Hepatocyte (in vitro differentiated cells): Measurements from ENCODE around the gene RLN3. TPM values are rescaled to one million over a fixed set of nuclear protein-coding genes. Genes with fewer than 3 reads are reported as not detected.

Experiments
- DNase-seq: peaks from one replicate; pipeline ENCODE4 v3.0.0-alpha.2; 2016; ENCODE audit warnings: low spot score
- H2AFZ ChIP-seq: fragments of 200-600 bp; sonication (generic); 2 replicates; pipeline ENCODE4 v1.6.0; 2016; ENCODE audit warnings: antibody characterized with exemption, mild to moderate bottlenecking
- H3K27ac ChIP-seq: fragments of 200-600 bp; sonication (generic); 2 replicates; pipeline ENCODE4 v1.5.1; 2016; ENCODE audit warnings: mild to moderate bottlenecking
- H3K27me3 ChIP-seq: fragments of 200-600 bp; sonication (generic); 2 replicates; pipeline ENCODE4 v1.6.1; 2016
- H3K36me3 ChIP-seq: fragments of 200-600 bp; sonication (generic); replicated peaks from 2 replicates; pipeline ENCODE4 v1.5.1; 2016; ENCODE audit warnings: low read depth; ENCODE audit not compliant: insufficient read depth
- H3K4me1 ChIP-seq: fragments of 200-600 bp; sonication (generic); 2 replicates; pipeline ENCODE4 v1.5.1; 2016; ENCODE audit warnings: mild to moderate bottlenecking, moderate library complexity; ENCODE audit not compliant: insufficient read depth
- H3K4me2 ChIP-seq: fragments of 200-600 bp; sonication (generic); 2 replicates; pipeline ENCODE4 v1.6.0; 2016
- H3K4me3 ChIP-seq: fragments of 200-600 bp; sonication (generic); 2 replicates; pipeline ENCODE4 v1.5.1; 2016; ENCODE audit warnings: mild to moderate bottlenecking
- H3K79me2 ChIP-seq: fragments of 200-600 bp; sonication (generic); 2 replicates; pipeline ENCODE4 v1.6.0; 2017; ENCODE audit warnings: mild to moderate bottlenecking
- H3K9me2 ChIP-seq: fragments of 200-600 bp; sonication (generic); replicated peaks from 2 replicates; pipeline ENCODE4 v1.6.0; 2017; ENCODE audit warnings: mild to moderate bottlenecking; ENCODE audit not compliant: insufficient read depth
- H3K9me3 ChIP-seq: fragments of 200-600 bp; sonication (generic); 2 replicates; pipeline ENCODE4 v1.5.1; 2016; ENCODE audit warnings: low read depth, mild to moderate bottlenecking
- H4K20me1 ChIP-seq: fragments of 200-600 bp; sonication (generic); 2 replicates; pipeline ENCODE4 v1.6.0; 2016; ENCODE audit warnings: mild to moderate bottlenecking; ENCODE audit not compliant: insufficient read depth, poor library complexity, severe bottlenecking
- EZH2 ChIP-seq: fragments of 200-600 bp; sonication (generic); IDR thresholded peaks from 2 replicates; pipeline ENCODE4 v1.6.1; 2016; ENCODE audit warnings: antibody characterized with exemption, mild to moderate bottlenecking, borderline replicate concordance
- EZH2phosphoT487 ChIP-seq: fragments of 200-600 bp; sonication (generic); IDR thresholded peaks from one replicate; pipeline ENCODE4 v1.6.1; 2018; ENCODE audit warnings: antibody characterized with exemption, mild to moderate bottlenecking, low read depth, moderate library complexity; ENCODE audit not compliant: unreplicated experiment, severe bottlenecking
- WGBS: methylation state at CpG from one replicate; pipeline ENCODE4 v1.1.6; 2016; ENCODE audit warnings: low lambda C conversion rate; ENCODE audit errors: missing lambda C conversion rate; 5-methylcytosine and 5-hydroxymethylcytosine counted together
- polyA plus RNA-seq: library from polyadenylated mRNA; unstranded; fragments of >200 nt; fragmentation: Nextera tagmentation; extraction: Ambion mirVana; gene quantifications from 2 replicates; pipeline ENCODE4 v1.2.1, GENCODE V29; 2016
- total RNA-seq: library from RNA; depleted of rRNA; stranded (reverse); fragments of >200 nt; gene quantifications from 2 replicates; pipeline ENCODE4 v1.2.3, GENCODE V29; 2014
- TF ChIP-seq, protein P1 (sequence below): fragments of 200-600 bp; sonication (generic); IDR thresholded peaks from 2 replicates; pipeline ENCODE4 v1.5.1; 2016; ENCODE audit warnings: antibody characterized with exemption, mild to moderate bottlenecking; ENCODE audit not compliant: poor library complexity

RLN3 gene
- total and polyA plus RNA-seq, 2 experiments from 2014 or later, result not detected

- Histone ChIP-seq H3K36me3 (no peaks in the 10 kb centered on the region), H4K20me1 (no peaks in the 10 kb centered on the region), H3K27ac (no peak overlapping the region), H3K4me1 (no peaks in the 10 kb centered on the region), H3K4me2 (no peak overlapping the region), H3K27me3 (no peaks in the 10 kb centered on the region), H3K79me2 (peaks cover 10% of the 10 kb centered on the region), H3K4me3 (no peak overlapping the region), H3K9me3 (no peaks in the 10 kb centered on the region), H3K9me2 (no peaks in the 10 kb centered on the region), H2AFZ (no peak overlapping the region)
- 97% methylated on average over 7 of the region's 7 CpGs for WGBS
- no peak for DNase-seq
- no peak for TF ChIP-seq EZH2
Measured at GRCh38 chr19:13992025-13992424, 35.9 kb upstream of the RLN3 start.

GRCh38 chr19:13993590-13994300 is 34.2 kb upstream of the RLN3 start:
- H3K4me2 ChIP-seq, result no peak overlapping the region
- WGBS, result 90% methylated on average over 8 of the region's 22 CpGs
- no peak overlapping the region for H2AFZ ChIP-seq
- peaks cover 22% of the 10 kb centered on the region for H3K79me2 ChIP-seq
- no peaks in the 10 kb centered on the region for H3K9me3 ChIP-seq
- no peaks in the 10 kb centered on the region for H3K27me3 ChIP-seq
- H3K4me1 ChIP-seq, result no peaks in the 10 kb centered on the region
- no peaks in the 10 kb centered on the region for H3K36me3 ChIP-seq
- H4K20me1 ChIP-seq, result no peaks in the 10 kb centered on the region
- no peaks in the 10 kb centered on the region for H3K9me2 ChIP-seq
- no peak for TF ChIP-seq EZH2
- TF ChIP-seq, protein P1, sequence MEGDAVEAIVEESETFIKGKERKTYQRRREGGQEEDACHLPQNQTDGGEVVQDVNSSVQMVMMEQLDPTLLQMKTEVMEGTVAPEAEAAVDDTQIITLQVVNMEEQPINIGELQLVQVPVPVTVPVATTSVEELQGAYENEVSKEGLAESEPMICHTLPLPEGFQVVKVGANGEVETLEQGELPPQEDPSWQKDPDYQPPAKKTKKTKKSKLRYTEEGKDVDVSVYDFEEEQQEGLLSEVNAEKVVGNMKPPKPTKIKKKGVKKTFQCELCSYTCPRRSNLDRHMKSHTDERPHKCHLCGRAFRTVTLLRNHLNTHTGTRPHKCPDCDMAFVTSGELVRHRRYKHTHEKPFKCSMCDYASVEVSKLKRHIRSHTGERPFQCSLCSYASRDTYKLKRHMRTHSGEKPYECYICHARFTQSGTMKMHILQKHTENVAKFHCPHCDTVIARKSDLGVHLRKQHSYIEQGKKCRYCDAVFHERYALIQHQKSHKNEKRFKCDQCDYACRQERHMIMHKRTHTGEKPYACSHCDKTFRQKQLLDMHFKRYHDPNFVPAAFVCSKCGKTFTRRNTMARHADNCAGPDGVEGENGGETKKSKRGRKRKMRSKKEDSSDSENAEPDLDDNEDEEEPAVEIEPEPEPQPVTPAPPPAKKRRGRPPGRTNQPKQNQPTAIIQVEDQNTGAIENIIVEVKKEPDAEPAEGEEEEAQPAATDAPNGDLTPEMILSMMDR, result no peak
- H3K27ac ChIP-seq, result no peak overlapping the region
- H3K4me3 ChIP-seq, result no peak overlapping the region
- peak; percentile 5 for DNase-seq

DNA sequence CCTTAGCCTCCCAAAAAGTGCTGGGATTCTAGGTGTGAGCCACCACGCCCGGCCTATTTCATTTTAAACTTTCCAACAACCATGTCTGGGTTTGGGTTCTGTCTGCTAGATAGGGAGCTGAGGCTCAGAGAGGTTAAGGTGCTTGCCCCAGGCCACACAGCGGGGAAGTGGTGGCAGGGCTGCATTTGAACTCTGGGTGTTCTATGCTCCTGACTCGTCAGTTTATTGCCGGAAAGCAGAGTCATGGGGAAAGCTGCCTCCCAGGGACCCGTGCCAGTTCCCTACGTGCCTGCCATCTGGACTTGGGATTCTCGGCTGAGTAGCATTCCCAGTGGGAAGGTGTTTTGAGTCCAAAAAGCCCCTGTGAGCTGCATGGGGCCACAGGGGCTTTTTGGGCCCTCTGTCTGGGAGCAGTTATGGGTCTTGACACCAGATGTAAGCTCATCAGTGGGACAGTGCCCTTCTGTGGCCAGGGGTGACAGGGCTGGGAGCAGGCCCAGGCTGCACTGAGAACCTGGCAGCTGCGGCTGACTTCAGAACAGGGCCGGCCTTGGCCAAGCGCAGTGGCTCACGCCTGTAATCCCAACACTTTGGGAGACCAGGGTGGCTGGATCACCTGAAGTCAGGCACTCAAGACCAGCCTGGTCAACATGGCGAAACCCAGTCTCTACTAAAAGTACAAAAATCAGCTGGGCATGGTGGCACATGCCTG is 32.8 kb upstream of the RLN3 start:
- Histone ChIP-seq H3K9me3 (peaks cover 7% of the 10 kb centered on the region), H3K27ac (no peak overlapping the region), H3K36me3 (no peaks in the 10 kb centered on the region), H3K9me2 (no peaks in the 10 kb centered on the region), H4K20me1 (no peaks in the 10 kb centered on the region), H3K79me2 (peaks cover 36% of the 10 kb centered on the region), H3K4me1 (no peaks in the 10 kb centered on the region), H3K4me3 (no peak overlapping the region), H2AFZ (no peak overlapping the region), H3K4me2 (no peak overlapping the region), H3K27me3 (no peaks in the 10 kb centered on the region)
- TF ChIP-seq EZH2 (no peak), EZH2phosphoT487 (no peak)
- TF ChIP-seq, protein P1, result no peak
- WGBS, result 99% methylated on average over 13 of the region's 13 CpGs
- no peak for DNase-seq

DNA sequence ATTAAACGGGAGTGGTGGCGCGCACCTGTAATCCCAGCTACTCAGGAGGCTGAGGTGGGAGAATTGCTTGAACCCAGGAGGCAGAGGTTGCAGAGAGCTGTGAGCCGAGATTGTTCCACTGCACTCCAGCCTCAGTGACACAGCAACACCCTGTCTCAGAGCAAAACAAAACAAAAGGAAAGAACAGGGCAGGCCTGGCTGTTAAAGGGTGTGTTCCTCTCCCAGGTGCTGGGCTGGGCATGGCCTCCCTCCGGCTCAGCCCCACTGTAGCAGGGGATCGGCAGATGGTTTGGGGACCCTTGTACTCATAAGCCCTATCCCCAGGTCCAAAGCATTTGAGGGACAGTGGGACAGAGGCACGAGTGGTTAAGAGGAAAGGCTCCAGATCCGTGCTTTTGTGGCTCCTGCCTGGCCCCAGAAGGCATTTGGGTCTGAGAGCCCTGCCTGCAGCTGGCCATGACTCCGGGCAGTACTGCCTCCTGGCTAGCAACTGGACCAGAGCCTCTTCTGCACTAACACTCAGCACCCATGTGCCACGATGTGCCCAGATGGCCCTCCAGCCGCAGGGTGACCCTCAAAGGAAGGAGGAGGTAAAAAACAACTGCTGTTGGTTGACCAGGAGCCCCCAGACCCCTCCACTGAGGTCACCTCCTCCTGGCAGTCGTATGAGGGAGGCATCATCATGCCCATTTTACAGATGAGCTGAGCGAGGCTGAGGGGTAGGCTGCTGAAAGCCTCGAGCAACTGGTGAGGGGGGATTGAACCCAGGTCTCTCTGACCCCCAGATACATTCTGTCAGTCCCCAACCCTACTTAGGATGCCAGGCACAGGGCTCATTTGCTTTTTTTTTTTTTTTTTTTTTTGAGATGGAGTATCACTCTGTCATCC is 31.8 kb upstream of the RLN3 start:
- H3K36me3 ChIP-seq, result no peaks in the 10 kb centered on the region
- H3K79me2 ChIP-seq, result peaks cover 46% of the 10 kb centered on the region
- no peak for DNase-seq
- no peaks in the 10 kb centered on the region for H4K20me1 ChIP-seq
- no peak overlapping the region for H3K4me3 ChIP-seq
- H3K9me3 ChIP-seq, result peaks cover 7% of the 10 kb centered on the region
- 96% methylated on average over 14 of the region's 14 CpGs for WGBS
- TF ChIP-seq EZH2 (no peak), EZH2phosphoT487 (no peak)
- TF ChIP-seq, protein P1, result no peak
- no peak overlapping the region for H3K4me2 ChIP-seq
- no peaks in the 10 kb centered on the region for H3K4me1 ChIP-seq
- no peaks in the 10 kb centered on the region for H3K27me3 ChIP-seq
- H2AFZ ChIP-seq, result no peak overlapping the region
- H3K9me2 ChIP-seq, result no peaks in the 10 kb centered on the region
- no peak overlapping the region for H3K27ac ChIP-seq
